Measurements from ENCODE around the gene SMAD2.

- no peak for TF ChIP-seq POLR2A (IDR thresholded peaks at IDR 0.05)
- no peak for TF ChIP-seq CTCF (IDR thresholded peaks at IDR 0.05)
Measured at GRCh38 chr18:47877892-47878291, 52.6 kb downstream of the SMAD2 start.

Measured in right lobe of liver (tissue), 4 donors.